Mesothelial cell of epicardium (in vitro differentiated cells): ENCODE measurements around the gene STAMBPL1. TPM values are rescaled to one million over a fixed set of nuclear protein-coding genes. Genes with fewer than 3 reads are reported as not detected.

Experiments used
- DNase-seq, 2 experiments: peaks; one replicate each; pipeline ENCODE4 v3.0.0; 2021; ENCODE audit warnings: low spot score in 2 of 2; ENCODE audit not compliant: unreplicated experiment in 2 of 2
- H3K27ac Mint-ChIP-seq: 2 replicates; pipeline ENCODE4 v1.8.0; 2021; ENCODE audit warnings: mixed read lengths
- H3K27me3 Mint-ChIP-seq: 2 replicates; pipeline ENCODE4 v1.8.0; 2021; ENCODE audit warnings: low read depth, mixed read lengths
- H3K36me3 Mint-ChIP-seq: 2 replicates; pipeline ENCODE4 v1.8.0; 2021; ENCODE audit warnings: mixed read lengths
- H3K4me1 Mint-ChIP-seq: 2 replicates; pipeline ENCODE4 v1.8.0; 2021; ENCODE audit warnings: mixed read lengths
- H3K4me3 Mint-ChIP-seq: 2 replicates; pipeline ENCODE4 v1.8.0; 2021; ENCODE audit warnings: mild to moderate bottlenecking, moderate library complexity, mixed read lengths
- H3K9me3 Mint-ChIP-seq: 2 replicates; pipeline ENCODE4 v1.8.0; 2021; ENCODE audit warnings: mixed read lengths
- CTCF ChIP-seq: fragments of 200-600 bp; sonication (generic); IDR thresholded peaks from one replicate; pipeline ENCODE4 v1.5.0; 2021; ENCODE audit warnings: antibody characterized with exemption; ENCODE audit not compliant: unreplicated experiment
- total RNA-seq: library from RNA; stranded (reverse); gene quantifications from 3 replicates; pipeline ENCODE4 v1.2.1, GENCODE V29; 2021

The STAMBPL1 gene
- total RNA-seq, result 2.8 to 3.8 TPM (median 3.6 TPM) in 3 replicates

DNA sequence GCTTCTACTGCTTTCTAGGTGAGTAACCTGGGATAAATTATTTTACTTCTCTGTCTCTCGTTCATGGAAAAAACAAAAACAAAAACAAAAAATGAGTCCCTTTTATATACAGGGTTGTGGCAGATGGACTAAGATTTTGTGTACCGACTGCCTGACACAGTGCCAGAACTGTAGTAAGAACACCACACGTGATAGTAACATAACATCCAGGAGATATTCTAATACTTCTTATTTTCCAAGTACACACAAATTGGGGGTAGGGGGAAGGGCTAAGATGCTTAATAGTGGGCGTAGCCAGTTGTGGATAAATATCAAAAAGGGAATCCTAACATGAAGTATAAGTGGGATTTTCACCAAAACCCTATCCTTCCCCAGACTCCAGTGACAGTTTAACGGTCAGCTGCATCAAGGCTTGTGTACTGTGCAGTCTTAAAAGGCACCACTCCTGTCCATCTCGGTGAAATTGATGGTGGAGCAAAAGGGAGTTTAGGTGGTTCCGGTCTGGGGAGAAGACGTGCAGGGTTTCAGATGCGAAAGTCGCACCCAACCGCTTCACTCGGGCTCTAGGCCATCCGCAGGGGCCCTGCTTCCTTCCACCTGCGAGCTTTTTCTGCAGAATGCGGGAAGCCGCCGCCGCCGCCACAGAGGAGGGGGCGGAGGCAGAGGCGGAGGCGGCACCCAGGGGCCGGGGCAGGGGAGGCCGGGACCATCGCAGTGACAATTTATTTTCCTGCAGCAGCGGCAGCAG lies at the start of gene STAMBPL1:
Gene STAMBPL1, plus strand, starts transcription at position 712 of the 748 bp plus-strand sequence. CDS start 21,464 bp downstream, outside the sequence.
- no peaks in the 10 kb centered on the region for H3K9me3 Mint-ChIP-seq
- TF ChIP-seq CTCF, result no peak
- no peaks in the 10 kb centered on the region for H3K36me3 Mint-ChIP-seq
- peaks cover 28% of the 10 kb centered on the region for H3K4me1 Mint-ChIP-seq
- peaks cover 35% of the 10 kb centered on the region for H3K27me3 Mint-ChIP-seq
- peak in 1 of 2 experiments; percentile 23 for DNase-seq
- peak within 1 kb of the TSS; percentile 56 for H3K27ac Mint-ChIP-seq
- H3K4me3 Mint-ChIP-seq, result peak within 1 kb of the TSS; percentile 90

DNA sequence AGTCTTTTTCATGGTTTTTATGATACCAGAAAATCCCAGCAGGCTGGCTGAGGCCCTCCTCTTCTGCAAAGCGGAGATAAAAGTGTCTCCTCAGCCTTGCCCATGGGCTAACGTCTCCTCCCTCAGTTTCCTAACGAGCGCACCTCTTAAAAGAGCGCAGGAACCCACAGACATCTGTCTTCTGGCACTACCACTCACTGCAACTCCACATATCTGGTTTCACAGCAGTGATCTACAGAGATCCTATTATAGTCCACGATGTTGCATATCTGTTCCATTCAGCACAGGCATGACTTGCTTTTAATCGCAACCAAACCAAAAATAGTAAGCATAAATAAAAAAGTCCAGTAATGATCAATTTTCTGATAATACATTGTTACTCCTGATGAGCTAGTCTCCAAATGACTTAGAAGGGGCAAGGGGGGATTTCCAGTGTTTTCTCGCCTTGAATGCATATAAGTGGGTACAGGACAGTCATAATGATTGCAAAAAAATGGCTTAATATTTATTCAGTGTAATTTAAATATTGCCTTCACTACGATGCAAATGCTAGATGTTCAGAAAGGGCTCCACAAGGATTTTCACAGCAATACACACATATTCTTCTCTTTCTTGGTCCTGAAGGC lies 49.3 kb upstream of the STAMBPL1 start:
- peaks cover 31% of the 10 kb centered on the region for H3K27me3 Mint-ChIP-seq
- H3K9me3 Mint-ChIP-seq, result no peaks in the 10 kb centered on the region
- no peak overlapping the region for H3K4me3 Mint-ChIP-seq
- no peaks in the 10 kb centered on the region for H3K4me1 Mint-ChIP-seq
- no peaks in the 10 kb centered on the region for H3K36me3 Mint-ChIP-seq
- H3K27ac Mint-ChIP-seq, result no peak overlapping the region
- DNase-seq, result no peak
- TF ChIP-seq CTCF, result no peak

DNA sequence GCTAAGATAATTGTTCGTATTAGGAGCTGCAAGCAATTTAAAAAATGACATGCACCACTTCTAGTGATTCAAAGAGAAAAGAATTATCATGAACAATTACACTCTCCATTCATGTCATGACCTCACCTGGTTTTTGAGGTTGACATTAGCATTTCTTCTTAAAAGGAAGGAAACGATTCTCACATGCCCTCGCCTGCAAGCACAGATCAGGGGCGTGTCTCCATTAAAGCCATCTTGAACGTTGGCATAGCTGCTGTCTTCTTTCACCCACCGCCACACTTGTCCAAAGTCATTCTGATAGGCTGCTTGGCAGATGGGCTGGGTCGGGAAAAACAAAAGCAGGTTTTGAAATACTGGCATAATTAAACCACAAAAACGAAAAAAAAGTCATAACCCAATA lies 48.3 kb upstream of the STAMBPL1 start:
- Mint-ChIP-seq H3K27me3 (peaks cover 28% of the 10 kb centered on the region), H3K4me1 (no peaks in the 10 kb centered on the region), H3K36me3 (no peaks in the 10 kb centered on the region)

GRCh38 chr10:88832376-88832775 lies 47.7 kb upstream of the STAMBPL1 start:
- Mint-ChIP-seq H3K36me3 (no peaks in the 10 kb centered on the region), H3K27me3 (peaks cover 27% of the 10 kb centered on the region), H3K9me3 (no peaks in the 10 kb centered on the region), H3K27ac (no peak overlapping the region), H3K4me3 (no peak overlapping the region), H3K4me1 (no peaks in the 10 kb centered on the region)
- DNase-seq, result no peak
- no peak for TF ChIP-seq CTCF

More for the DNA sequence above, 48.3 kb upstream of the STAMBPL1 start:
- TF ChIP-seq CTCF, result no peak
- H3K4me3 Mint-ChIP-seq, result no peak overlapping the region
- no peak overlapping the region for H3K27ac Mint-ChIP-seq
- H3K9me3 Mint-ChIP-seq, result no peaks in the 10 kb centered on the region
- no peak for DNase-seq

DNA sequence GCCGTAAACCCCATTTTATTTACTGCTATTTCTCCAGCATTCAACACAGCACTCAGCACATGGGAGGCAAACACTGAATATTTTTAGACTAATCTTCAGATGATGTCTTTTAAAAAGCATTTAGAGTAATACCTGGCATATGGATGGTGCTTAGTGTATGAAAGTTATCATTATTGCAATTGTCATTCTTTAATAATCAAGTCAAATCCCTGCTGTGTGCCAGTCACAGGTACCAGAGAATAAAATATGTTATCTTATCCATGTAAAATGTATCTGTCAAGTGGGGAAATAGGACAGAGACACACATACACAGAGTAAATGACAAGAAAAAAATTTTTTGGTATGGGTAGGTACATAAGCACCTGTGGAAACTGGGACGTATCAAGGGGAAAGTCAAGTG lies 46.9 kb upstream of the STAMBPL1 start:
- TF ChIP-seq CTCF, result no peak
- H3K9me3 Mint-ChIP-seq, result no peaks in the 10 kb centered on the region
- H3K4me3 Mint-ChIP-seq, result no peak overlapping the region
- no peak overlapping the region for H3K27ac Mint-ChIP-seq
- H3K4me1 Mint-ChIP-seq, result no peaks in the 10 kb centered on the region
- no peaks in the 10 kb centered on the region for H3K36me3 Mint-ChIP-seq
- no peak for DNase-seq
- H3K27me3 Mint-ChIP-seq, result peaks cover 25% of the 10 kb centered on the region
